Suprapubic skin (tissue), 4 donors: Measurements from ENCODE around the gene ARPC1B.

Experiments
- EP300 ChIP-seq: sonication (generic); formaldehyde crosslinking; IDR thresholded peaks from one replicate; pipeline ENCODE4 v1.6.1; 2017; ENCODE audit warnings: antibody characterized with exemption
- POLR2AphosphoS5 ChIP-seq, 3 donors: sonication (generic); formaldehyde crosslinking; IDR thresholded peaks; one replicate each; pipeline ENCODE4 v1.6.1; 2017; ENCODE audit warnings: antibody characterized with exemption in 3 of 3
- TF ChIP-seq, protein P1 (sequence below), 2 donors: fragments of 200-600 bp in 1 of 2; fragments of 450-650 bp in 1 of 2; sonication (generic) in 1 of 2; IDR thresholded peaks; one replicate each; pipeline ENCODE4 v1.5.1; 2016 to 2019; ENCODE audit warnings: antibody characterized with exemption in 2 of 2, mild to moderate bottlenecking in 1 of 2, moderate library complexity in 1 of 2

DNA sequence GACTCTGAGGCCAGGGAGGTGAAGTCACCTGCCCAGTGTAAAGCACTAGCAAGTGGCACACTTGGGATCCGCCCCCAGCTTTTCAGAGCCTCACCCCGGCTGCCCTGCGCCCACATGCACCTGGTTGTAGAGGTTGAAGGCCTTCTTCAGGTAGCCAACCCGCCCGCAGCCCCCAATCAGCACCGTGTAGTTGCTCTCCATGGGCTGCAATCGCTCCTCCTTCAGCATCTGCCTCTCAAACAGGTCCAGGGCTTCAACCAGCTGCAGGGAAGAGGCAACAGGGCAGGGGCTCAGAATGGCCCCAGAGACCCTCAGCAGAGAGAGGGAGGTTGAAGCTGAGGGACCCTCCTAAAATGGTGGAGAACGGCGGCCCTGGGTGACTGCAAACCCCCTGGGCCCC, 58.6 kb downstream of the ARPC1B start:
- TF ChIP-seq EP300 (no peak), POLR2AphosphoS5 (IDR thresholded peaks at IDR 0.05) (no peak)
- TF ChIP-seq, protein P1, sequence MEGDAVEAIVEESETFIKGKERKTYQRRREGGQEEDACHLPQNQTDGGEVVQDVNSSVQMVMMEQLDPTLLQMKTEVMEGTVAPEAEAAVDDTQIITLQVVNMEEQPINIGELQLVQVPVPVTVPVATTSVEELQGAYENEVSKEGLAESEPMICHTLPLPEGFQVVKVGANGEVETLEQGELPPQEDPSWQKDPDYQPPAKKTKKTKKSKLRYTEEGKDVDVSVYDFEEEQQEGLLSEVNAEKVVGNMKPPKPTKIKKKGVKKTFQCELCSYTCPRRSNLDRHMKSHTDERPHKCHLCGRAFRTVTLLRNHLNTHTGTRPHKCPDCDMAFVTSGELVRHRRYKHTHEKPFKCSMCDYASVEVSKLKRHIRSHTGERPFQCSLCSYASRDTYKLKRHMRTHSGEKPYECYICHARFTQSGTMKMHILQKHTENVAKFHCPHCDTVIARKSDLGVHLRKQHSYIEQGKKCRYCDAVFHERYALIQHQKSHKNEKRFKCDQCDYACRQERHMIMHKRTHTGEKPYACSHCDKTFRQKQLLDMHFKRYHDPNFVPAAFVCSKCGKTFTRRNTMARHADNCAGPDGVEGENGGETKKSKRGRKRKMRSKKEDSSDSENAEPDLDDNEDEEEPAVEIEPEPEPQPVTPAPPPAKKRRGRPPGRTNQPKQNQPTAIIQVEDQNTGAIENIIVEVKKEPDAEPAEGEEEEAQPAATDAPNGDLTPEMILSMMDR (IDR thresholded peaks at IDR 0.05), result no peak
